Measurements from ENCODE around the gene ZFPM1. TPM values are rescaled to one million over a fixed set of nuclear protein-coding genes. Genes with fewer than 3 reads are reported as not detected.

Gene ZFPM1
- total RNA-seq, 3 donors from 2014 or later = 0.32 to 2.9 (median 2.3) TPM

GRCh38 chr16:88479793-88480760 lies 27.0 kb downstream of the ZFPM1 start:
- no peak for DNase-seq (ENCODE audit: low spot score in 2 of 2)
- no peaks in the 10 kb centered on the region for H3K36me3 ChIP-seq
- no peaks in the 10 kb centered on the region for H3K4me1 ChIP-seq
- no peaks in the 10 kb centered on the region for H3K27me3 ChIP-seq
- no peak overlapping the region for H3K4me3 ChIP-seq
- intact Hi-C loops (cut with DNase I; ENCODE audit: low total_unique reads) = no loop called here
- no peak for TF ChIP-seq CTCF (IDR thresholded peaks at IDR 0.05)
- TF ChIP-seq POLR2AphosphoS5 (IDR thresholded peaks at IDR 0.05) = no peak
- no peak for TF ChIP-seq POLR2A (IDR thresholded peaks at IDR 0.05)
- no peak overlapping the region for H3K27ac ChIP-seq
- no peaks in the 10 kb centered on the region for H3K9me3 ChIP-seq

- intact Hi-C loops (cut with DNase I; ENCODE audit: low total_unique reads) = no loop called here
- no peak for TF ChIP-seq CTCF (IDR thresholded peaks at IDR 0.05)
- TF ChIP-seq POLR2AphosphoS5 (IDR thresholded peaks at IDR 0.05) = no peak
- TF ChIP-seq POLR2A (IDR thresholded peaks at IDR 0.05) = no peak
Measured at GRCh38 chr16:88480829-88481228, 27.7 kb downstream of the ZFPM1 start.

GRCh38 chr16:88481851-88482250 lies 28.8 kb downstream of the ZFPM1 start:
- H3K4me3 ChIP-seq = no peak overlapping the region
- H3K4me1 ChIP-seq = no peaks in the 10 kb centered on the region
- DNase-seq (ENCODE audit: low spot score in 2 of 2) = no peak
- no peaks in the 10 kb centered on the region for H3K9me3 ChIP-seq
- TF ChIP-seq CTCF (IDR thresholded peaks at IDR 0.05) = no peak
- TF ChIP-seq POLR2A (IDR thresholded peaks at IDR 0.05) = no peak
- TF ChIP-seq POLR2AphosphoS5 (IDR thresholded peaks at IDR 0.05) = no peak
- H3K27ac ChIP-seq = no peak overlapping the region
- H3K27me3 ChIP-seq = no peaks in the 10 kb centered on the region
- no peaks in the 10 kb centered on the region for H3K36me3 ChIP-seq
- intact Hi-C loops (cut with DNase I; ENCODE audit: low total_unique reads) = no loop called here

More at GRCh38 chr16:88480829-88481228, 27.7 kb downstream of the ZFPM1 start:
- Histone ChIP-seq H3K27me3 (no peaks in the 10 kb centered on the region), H3K9me3 (no peaks in the 10 kb centered on the region), H3K36me3 (no peaks in the 10 kb centered on the region), H3K4me3 (no peak overlapping the region), H3K27ac (no peak overlapping the region), H3K4me1 (no peaks in the 10 kb centered on the region)
- DNase-seq (ENCODE audit: low spot score in 2 of 2) = no peak

- Histone ChIP-seq H3K4me1 (no peaks in the 10 kb centered on the region), H3K36me3 (no peaks in the 10 kb centered on the region), H3K4me3 (no peak overlapping the region), H3K27ac (no peak overlapping the region), H3K27me3 (no peaks in the 10 kb centered on the region), H3K9me3 (no peaks in the 10 kb centered on the region)
- TF ChIP-seq POLR2A (IDR thresholded peaks at IDR 0.05) (no peak), CTCF (IDR thresholded peaks at IDR 0.05) (no peak), POLR2AphosphoS5 (IDR thresholded peaks at IDR 0.05) (no peak)
- no peak for DNase-seq (ENCODE audit: low spot score in 2 of 2)
- intact Hi-C loops (cut with DNase I; ENCODE audit: low total_unique reads) = no loop called here
Measured at GRCh38 chr16:88482630-88483391, 29.7 kb downstream of the ZFPM1 start.

- no peak for TF ChIP-seq POLR2A (IDR thresholded peaks at IDR 0.05)
- TF ChIP-seq CTCF (IDR thresholded peaks at IDR 0.05) = no peak
- no peak for TF ChIP-seq POLR2AphosphoS5 (IDR thresholded peaks at IDR 0.05)
- Histone ChIP-seq H3K27ac (no peak overlapping the region), H3K36me3 (no peaks in the 10 kb centered on the region), H3K9me3 (no peaks in the 10 kb centered on the region), H3K27me3 (no peaks in the 10 kb centered on the region), H3K4me1 (no peaks in the 10 kb centered on the region), H3K4me3 (no peak overlapping the region)
- intact Hi-C loops (cut with DNase I; ENCODE audit: low total_unique reads) = no loop called here
- DNase-seq (ENCODE audit: low spot score in 2 of 2) = no peak
Measured at GRCh38 chr16:88483392-88483641, 30.2 kb downstream of the ZFPM1 start.
